GM12801 (cell line): Measurements from ENCODE around the gene ZNF138.

Experiments used
- CTCF ChIP-seq: IDR thresholded peaks from one replicate; pipeline ENCODE4 v1.5.1; 2011; ENCODE audit warnings: control low read depth; ENCODE audit not compliant: insufficient read length; ENCODE audit errors: extremely low read depth

ZNF138 gene

DNA sequence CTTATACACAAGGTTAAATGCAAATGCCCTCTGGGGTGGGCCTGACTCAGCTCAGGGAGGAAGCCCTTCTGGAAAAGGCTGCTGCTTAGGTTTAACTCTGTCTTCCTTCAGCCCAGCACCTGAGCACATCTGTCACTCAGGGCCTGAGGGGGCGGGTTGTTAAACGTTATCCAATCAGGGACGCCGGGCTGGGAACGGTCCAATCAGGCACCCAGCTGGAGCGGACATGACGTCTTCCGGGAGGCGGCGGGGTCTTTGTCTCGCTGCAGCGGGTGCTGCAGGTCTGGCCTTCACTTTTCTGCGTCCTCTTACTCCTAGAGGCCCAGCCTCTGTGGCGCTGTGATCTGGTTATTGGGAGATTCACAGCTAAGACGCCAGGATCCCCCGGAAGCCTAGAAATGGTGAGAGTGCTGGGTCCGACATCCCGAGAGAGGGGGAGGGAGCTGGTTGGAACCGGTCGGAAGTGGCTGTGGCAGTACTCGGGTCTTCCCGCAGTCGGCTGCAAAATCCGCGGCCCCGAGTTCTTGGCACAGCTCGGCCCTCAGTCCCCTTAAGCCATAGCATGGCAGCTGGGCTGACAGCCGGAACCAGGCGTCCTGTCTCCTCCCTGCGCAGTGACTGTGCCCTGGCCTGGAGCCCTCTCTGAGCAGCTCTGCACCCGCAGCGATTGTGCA, at the start of gene ZNF138:
TSS of gene ZNF138 (plus strand) at position 258 of the 674 bp plus-strand sequence. CDS start at position 399, 141 bp downstream.
- no peak for TF ChIP-seq CTCF

GRCh38 chr7:64744680-64745079, 49.5 kb upstream of the ZNF138 start:
- TF ChIP-seq CTCF, result no peak

DNA sequence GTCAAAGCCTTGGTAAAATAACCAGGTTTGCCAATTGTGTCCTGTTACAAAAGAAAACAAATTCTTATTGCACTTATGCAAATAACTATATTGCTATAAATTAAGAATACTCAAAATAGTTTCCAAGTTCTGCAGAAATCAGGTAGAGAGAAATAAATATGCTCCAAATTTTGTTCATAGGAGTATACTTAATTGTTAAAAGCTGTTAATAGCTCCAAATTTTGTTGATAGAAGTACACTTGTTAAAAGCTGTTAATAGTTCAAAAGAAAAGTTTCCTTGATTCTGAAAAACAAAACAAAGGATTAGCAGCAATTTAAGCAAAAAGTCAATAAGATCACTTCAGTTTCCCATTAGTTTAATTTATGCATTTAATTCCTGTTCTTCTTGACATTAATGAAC, 46.4 kb upstream of the ZNF138 start:
- TF ChIP-seq CTCF, result no peak

GRCh38 chr7:64753032-64753431, 41.2 kb upstream of the ZNF138 start:
- TF ChIP-seq CTCF, result no peak

DNA sequence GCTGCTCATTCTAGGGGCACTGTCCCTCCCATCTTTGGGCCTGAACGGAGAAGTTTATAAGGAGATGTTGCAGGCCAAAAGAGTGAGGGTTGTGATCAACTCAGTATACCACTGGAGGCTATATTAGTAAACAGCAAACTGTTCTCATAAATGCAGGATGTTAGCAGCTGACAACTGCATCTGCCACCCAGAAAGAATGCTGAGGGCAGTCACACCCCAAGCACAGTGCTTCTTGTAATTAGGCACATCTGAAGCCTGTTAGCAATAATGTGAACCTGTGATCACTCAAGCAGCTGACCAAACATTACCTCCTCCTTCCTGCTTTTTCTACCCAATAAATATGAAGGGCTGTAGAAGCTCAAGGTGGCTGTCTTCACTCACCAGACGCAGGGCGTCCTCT, 38.4 kb upstream of the ZNF138 start:
- TF ChIP-seq CTCF, result no peak

DNA sequence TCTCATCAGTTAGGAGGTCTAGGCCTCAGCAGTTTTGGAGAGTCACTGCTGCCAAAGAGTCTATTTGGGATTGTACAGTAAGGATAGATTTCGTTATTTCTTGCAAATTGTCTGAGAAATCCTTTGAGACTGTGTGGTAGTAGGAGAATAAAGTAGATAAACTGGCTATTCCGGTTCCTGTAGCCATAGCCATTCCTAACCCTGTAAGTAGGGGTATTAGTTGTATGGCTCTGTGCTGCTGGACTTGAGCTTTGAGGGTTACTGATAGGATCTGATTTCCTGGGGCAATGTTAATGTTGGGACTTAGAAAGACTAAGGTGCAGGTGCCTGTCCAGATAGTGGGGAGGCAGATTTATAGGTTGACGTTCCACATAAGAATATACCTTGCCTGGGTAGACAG, 36.1 kb upstream of the ZNF138 start:
- TF ChIP-seq CTCF, result no peak

GRCh38 chr7:64768824-64769223, 25.4 kb upstream of the ZNF138 start:
- TF ChIP-seq CTCF, result no peak
